H1 (cell line): Measurements from ENCODE around the gene MAS1. TPM values are rescaled to one million over a fixed set of nuclear protein-coding genes. Genes with fewer than 3 reads are reported as not detected.

ENCODE experiments used
- CTCF ChIA-PET: fragments of 300-600 bp; sonication (Branson Sonifier 250); formaldehyde crosslinking; loops from one replicate; lab custom pipeline; 2021; ENCODE audit not compliant: partially characterized antibody; lab: Charles Lee
- POLR2A ChIA-PET: fragments of 300-600 bp; sonication (Branson Sonifier 250); formaldehyde crosslinking; loops from one replicate; lab custom pipeline; 2021; ENCODE audit warnings: inconsistent platforms; ENCODE audit not compliant: partially characterized antibody; lab: Charles Lee
- DNase-seq, 2 experiments: peaks; one replicate each; pipeline versions ENCODE4 v3.0.0 to v3.0.0-alpha.2; 2010 to 2022; ENCODE audit warnings: low spot score in 2 of 2, low read depth in 1 of 2, mixed read lengths in 1 of 2
- FAIRE-seq: peaks from 2 replicates; lab custom pipeline; 2011; peaks lifted over from hg19 to GRCh38; lab: Jason Lieb, UNC
- H2AFZ ChIP-seq: 2 replicates; pipeline ENCODE4 v1.8.1; 2012; ENCODE audit warnings: low read length, inconsistent platforms
- H2AK5ac ChIP-seq: 2 replicates; pipeline ENCODE4 v1.6.1; 2013; ENCODE audit warnings: low read depth, low read length
- H2BK120ac ChIP-seq: replicated peaks from 2 replicates; pipeline ENCODE3; 2013; ENCODE audit warnings: low read depth, low read length, inconsistent platforms
- H2BK12ac ChIP-seq: 2 replicates; pipeline ENCODE4 v1.6.1; 2013; ENCODE audit warnings: low read depth, low read length
- H2BK15ac ChIP-seq: 2 replicates; pipeline ENCODE4 v1.6.1; 2013; ENCODE audit warnings: low read length
- H2BK20ac ChIP-seq: 2 replicates; pipeline ENCODE4 v1.6.1; 2013; ENCODE audit warnings: low read length
- H2BK5ac ChIP-seq: 2 replicates; pipeline ENCODE4 v1.6.1; 2013; ENCODE audit warnings: low read depth, low read length
- H3K14ac ChIP-seq: 2 replicates; pipeline ENCODE4 v1.6.1; 2013; ENCODE audit warnings: inconsistent platforms; ENCODE audit not compliant: insufficient read length
- H3K18ac ChIP-seq: 2 replicates; pipeline ENCODE4 v1.6.1; 2013; ENCODE audit warnings: low read length; ENCODE audit errors: extremely low read depth
- H3K23ac ChIP-seq: 2 replicates; pipeline ENCODE4 v1.6.1; 2013; ENCODE audit warnings: inconsistent platforms; ENCODE audit not compliant: insufficient read length
- H3K23me2 ChIP-seq: 2 replicates; pipeline ENCODE4 v1.6.1; 2013; ENCODE audit warnings: low read depth, low read length
- H3K27ac ChIP-seq: 2 replicates; pipeline ENCODE4 v1.6.1; 2011; ENCODE audit warnings: low read depth, low read length, inconsistent platforms
- H3K27me3 ChIP-seq, 4 experiments: replicated peaks in 1 of 4; 1 replicate in 1 of 4; 2 replicates in 3 of 4; pipeline versions ENCODE4 v1.6.1 to v1.8.1; 2011 to 2013; ENCODE audit warnings: low read length in 3 of 4, mild to moderate bottlenecking in 3 of 4, inconsistent platforms in 2 of 4, mixed read lengths in 2 of 4, moderate library complexity in 1 of 4; ENCODE audit not compliant: control insufficient read depth in 3 of 4, insufficient read depth in 3 of 4; ENCODE audit errors: extremely low read depth in 1 of 4
- H3K36me3 ChIP-seq, 4 experiments: 2 replicates each; pipeline versions ENCODE4 v1.6.1 to v1.8.1; 2011 to 2013; ENCODE audit warnings: mild to moderate bottlenecking in 4 of 4, low read length in 3 of 4, moderate library complexity in 2 of 4, control low read depth in 1 of 4, inconsistent platforms in 1 of 4; ENCODE audit not compliant: insufficient read depth in 4 of 4, control insufficient read depth in 2 of 4
- H3K4ac ChIP-seq: replicated peaks from 2 replicates; pipeline ENCODE3; 2013; ENCODE audit warnings: low read length, low read depth, mixed read lengths, inconsistent platforms; ENCODE audit not compliant: insufficient read length
- H3K4me1 ChIP-seq, 4 experiments: replicated peaks in 1 of 4; 1 replicate in 1 of 4; 2 replicates in 3 of 4; pipeline versions ENCODE4 v1.6.1 to v1.8.1; 2011 to 2013; ENCODE audit warnings: low read length in 3 of 4, inconsistent platforms in 2 of 4, mixed read lengths in 1 of 4; ENCODE audit not compliant: insufficient read depth in 4 of 4, control insufficient read depth in 3 of 4
- H3K4me2 ChIP-seq, 2 experiments: 2 replicates each; pipeline versions ENCODE4 v1.6.1 to v1.8.1; 2011 to 2013; ENCODE audit warnings: low read depth in 2 of 2, low read length in 2 of 2, control low read depth in 1 of 2, inconsistent platforms in 1 of 2, mild to moderate bottlenecking in 1 of 2; ENCODE audit not compliant: insufficient read depth in 1 of 2
- H3K4me3 ChIP-seq, 4 experiments: fragments of 200-600, 300-600 bp in 1 of 4; sonication (generic), shearing (Covaris generic), sonication (Bioruptor Twin) in 1 of 4; 2 replicates each; pipeline versions ENCODE4 v1.5.1 to v1.8.1; 2011 to 2016; ENCODE audit warnings: low read length in 4 of 4, low read depth in 3 of 4, control low read depth in 2 of 4, inconsistent platforms in 2 of 4, mild to moderate bottlenecking in 2 of 4, mixed read lengths in 1 of 4, moderate library complexity in 1 of 4; ENCODE audit not compliant: insufficient read depth in 2 of 4; ENCODE audit errors: extremely low read depth in 1 of 4
- H3K56ac ChIP-seq: replicated peaks from 2 replicates; pipeline ENCODE3; 2013; ENCODE audit warnings: low read depth, mild to moderate bottlenecking, mixed read lengths, low read length, inconsistent platforms; ENCODE audit not compliant: insufficient read length
- H3K79me1 ChIP-seq: 2 replicates; pipeline ENCODE4 v1.6.1; 2013; ENCODE audit warnings: low read depth, low read length, control low read depth
- H3K79me2 ChIP-seq, 2 experiments: 2 replicates each; pipeline versions ENCODE4 v1.6.1 to v1.8.1; 2012 to 2013; ENCODE audit warnings: low read length in 2 of 2, mild to moderate bottlenecking in 2 of 2, inconsistent platforms in 1 of 2; ENCODE audit not compliant: insufficient read depth in 2 of 2, control insufficient read depth in 1 of 2
- H3K9ac ChIP-seq, 4 experiments: replicated peaks in 1 of 4; 1 replicate in 1 of 4; 2 replicates in 3 of 4; pipeline versions ENCODE4 v1.6.1 to v1.8.1; 2011 to 2013; ENCODE audit warnings: low read depth in 3 of 4, low read length in 3 of 4, control low read depth in 2 of 4, mild to moderate bottlenecking in 2 of 4, moderate library complexity in 2 of 4, inconsistent platforms in 1 of 4; ENCODE audit errors: extremely low read depth in 1 of 4
- H3K9me3 ChIP-seq, 2 experiments: 2 replicates each; pipeline versions ENCODE4 v1.6.1 to v1.8.1; 2012 to 2013; ENCODE audit warnings: mild to moderate bottlenecking in 2 of 2, moderate library complexity in 2 of 2, control low read depth in 1 of 2, inconsistent platforms in 1 of 2, low read depth in 1 of 2, low read length in 1 of 2, mixed read lengths in 1 of 2; ENCODE audit not compliant: insufficient read depth in 2 of 2
- H4K20me1 ChIP-seq, 2 experiments: replicated peaks in 1 of 2; 2 replicates each; pipeline versions ENCODE3 to v1.8.1; 2011 to 2013; ENCODE audit warnings: inconsistent platforms in 2 of 2, low read length in 2 of 2, mild to moderate bottlenecking in 1 of 2; ENCODE audit not compliant: insufficient read depth in 2 of 2, control insufficient read depth in 1 of 2
- H4K5ac ChIP-seq: 2 replicates; pipeline ENCODE4 v1.6.1; 2013; ENCODE audit warnings: low read length, low read depth, mixed read lengths, inconsistent platforms; ENCODE audit not compliant: insufficient read length
- H4K8ac ChIP-seq: 2 replicates; pipeline ENCODE4 v1.8.0; 2013; ENCODE audit warnings: mild to moderate bottlenecking, moderate library complexity, low read length, inconsistent platforms; ENCODE audit not compliant: insufficient read depth; ENCODE audit errors: extremely low read depth
- H4K91ac ChIP-seq: replicated peaks from 2 replicates; pipeline ENCODE3; 2013; ENCODE audit warnings: low read length, mixed read lengths, inconsistent platforms; ENCODE audit not compliant: insufficient read length
- CEBPB ChIP-seq: IDR thresholded peaks from 2 replicates; pipeline ENCODE4 v1.6.1; 2012; ENCODE audit warnings: low read depth, low read length
- WGBS, 2 experiments: shearing (Covaris generic) in 1 of 2; methylation state at CpG; one replicate each; pipeline versions ENCODE4 v1.1.6 to v1.1.7; 2013 to 2015; ENCODE audit warnings: low lambda C conversion rate in 2 of 2, mixed read lengths in 2 of 2, inconsistent platforms in 1 of 2, low coverage in 1 of 2, missing lambda C conversion rate in 1 of 2; ENCODE audit not compliant: insufficient replicate concordance in 2 of 2, insufficient coverage in 1 of 2, insufficient read length in 1 of 2; ENCODE audit errors: extremely low coverage in 1 of 2, missing lambda C conversion rate in 1 of 2; 5-methylcytosine and 5-hydroxymethylcytosine counted together
- polyA plus RNA-seq, 7 experiments: library from polyadenylated mRNA; depleted of rRNA in 3 of 7; stranded (reverse) in 5 of 7; unstranded in 2 of 7; fragments of >200 nt in 5 of 7; fragments of 200-250 nt in 2 of 7; gene quantifications; 1 replicate in 5 of 7; 2 replicates in 1 of 7; 4 replicates in 1 of 7; pipeline versions ENCODE4 v1.2.1 to v1.2.3, GENCODE V29; 2011 to 2013; ENCODE audit warnings: missing spikeins in 2 of 7, mixed read lengths in 2 of 7
- total RNA-seq: library from RNA; stranded (reverse); fragmentation: NEBNext Ultra II Directional; extraction: Animal tissue kit (Norgen Biotek cat#: 25700); gene quantifications from 2 replicates; pipeline ENCODE4 v1.2.1, GENCODE V29; 2021

MAS1 gene
- total and polyA plus RNA-seq, 2 of the 8 experiments (the other 6 are each of a cell fraction or from before 2014, with no cell fraction given): 0.02 TPM; not detected in 1

DNA sequence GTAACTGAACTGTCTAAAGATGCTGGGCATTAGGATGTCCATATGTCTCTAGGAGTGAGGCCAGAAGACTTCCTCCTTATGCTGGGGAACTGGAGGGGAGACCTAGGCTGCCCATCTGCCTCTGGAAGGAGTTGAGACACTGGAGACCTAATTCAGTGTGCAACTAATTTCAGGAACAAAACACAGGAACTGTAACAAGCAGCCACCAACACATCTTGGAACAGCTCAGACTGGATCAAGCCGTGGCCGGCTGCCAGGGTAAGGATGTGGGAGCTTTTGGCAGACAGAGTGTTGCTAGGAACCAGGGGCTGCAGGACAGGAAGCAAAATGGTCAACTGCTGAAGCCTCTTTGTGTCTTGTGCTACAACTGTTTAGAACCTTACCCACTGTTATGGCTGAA lies 16.4 kb upstream of the MAS1 start:
- WGBS, 2 experiments: 98% methylated on average over 2 of the region's 2 CpGs; no CpG with 5 or more reads in 1 of the 2 experiments
- H3K4ac ChIP-seq: no peak overlapping the region
- no peaks in the 10 kb centered on the region for H3K9me3 ChIP-seq

More for the DNA sequence above, 16.4 kb upstream of the MAS1 start:
- ChIA-PET POLR2A (no interaction called here), CTCF (interaction anchor here (0.8 to 1.3 kb wide), 2 partner anchors 158 to 589 kb away, joined by 3 read pairs; no protein-coding TSS in a partner anchor)
- no peaks in the 10 kb centered on the region for H3K36me3 ChIP-seq
- H3K9ac ChIP-seq: no peak overlapping the region
- no peak overlapping the region for H4K91ac ChIP-seq
- no peak overlapping the region for H3K23ac ChIP-seq
- H2BK20ac ChIP-seq: no peak overlapping the region
- no peak overlapping the region for H3K4me3 ChIP-seq
- no peak overlapping the region for H2BK120ac ChIP-seq
- H3K27me3 ChIP-seq: no peaks in the 10 kb centered on the region
- H3K79me2 ChIP-seq: no peaks in the 10 kb centered on the region
- H3K4me2 ChIP-seq: no peak overlapping the region
- H4K5ac ChIP-seq: no peak overlapping the region
- no peak overlapping the region for H2BK5ac ChIP-seq
- no peak overlapping the region for H2BK12ac ChIP-seq
- no peaks in the 10 kb centered on the region for H3K23me2 ChIP-seq
- no peak overlapping the region for H3K18ac ChIP-seq
- H2BK15ac ChIP-seq: no peak overlapping the region
- H3K14ac ChIP-seq: no peak overlapping the region
- no peaks in the 10 kb centered on the region for H4K20me1 ChIP-seq
- no peak overlapping the region for H4K8ac ChIP-seq
- DNase-seq (no peak), FAIRE-seq (no peak)
- TF ChIP-seq CEBPB: no peak
- no peak overlapping the region for H2AK5ac ChIP-seq
- H3K27ac ChIP-seq: no peak overlapping the region
- H2AFZ ChIP-seq: no peak overlapping the region
- peaks cover 0 to 7% (median 4%) of the 10 kb centered on the region in 4 experiments; a peak in 5 of 7 replicates for H3K4me1 ChIP-seq
- no peak overlapping the region for H3K56ac ChIP-seq
- H3K79me1 ChIP-seq: no peaks in the 10 kb centered on the region
